ENCODE data around the gene SDR42E2.

GRCh38 chr16:22120440-22120839, 41.9 kb upstream of the SDR42E2 start:
- TF ChIP-seq ZNF24 (tag by site-specific recombination; IDR thresholded peaks at IDR 0.05): no peak
- TF ChIP-seq, protein P1, sequence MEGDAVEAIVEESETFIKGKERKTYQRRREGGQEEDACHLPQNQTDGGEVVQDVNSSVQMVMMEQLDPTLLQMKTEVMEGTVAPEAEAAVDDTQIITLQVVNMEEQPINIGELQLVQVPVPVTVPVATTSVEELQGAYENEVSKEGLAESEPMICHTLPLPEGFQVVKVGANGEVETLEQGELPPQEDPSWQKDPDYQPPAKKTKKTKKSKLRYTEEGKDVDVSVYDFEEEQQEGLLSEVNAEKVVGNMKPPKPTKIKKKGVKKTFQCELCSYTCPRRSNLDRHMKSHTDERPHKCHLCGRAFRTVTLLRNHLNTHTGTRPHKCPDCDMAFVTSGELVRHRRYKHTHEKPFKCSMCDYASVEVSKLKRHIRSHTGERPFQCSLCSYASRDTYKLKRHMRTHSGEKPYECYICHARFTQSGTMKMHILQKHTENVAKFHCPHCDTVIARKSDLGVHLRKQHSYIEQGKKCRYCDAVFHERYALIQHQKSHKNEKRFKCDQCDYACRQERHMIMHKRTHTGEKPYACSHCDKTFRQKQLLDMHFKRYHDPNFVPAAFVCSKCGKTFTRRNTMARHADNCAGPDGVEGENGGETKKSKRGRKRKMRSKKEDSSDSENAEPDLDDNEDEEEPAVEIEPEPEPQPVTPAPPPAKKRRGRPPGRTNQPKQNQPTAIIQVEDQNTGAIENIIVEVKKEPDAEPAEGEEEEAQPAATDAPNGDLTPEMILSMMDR (tag by site-specific recombination; IDR thresholded peaks at IDR 0.05): no peak
- TF ChIP-seq ATF2 (tag by site-specific recombination; IDR thresholded peaks at IDR 0.05; ENCODE audit: low read depth): no peak
- TF ChIP-seq ZNF302 (tag by site-specific recombination; IDR thresholded peaks at IDR 0.05; ENCODE audit: low read depth): no peak
- no peak for TF ChIP-seq ZNF274 (IDR thresholded peaks at IDR 0.05; ENCODE audit: low read length)
- no peak for TF ChIP-seq ZNF274 (tag by site-specific recombination; IDR thresholded peaks at IDR 0.05; ENCODE audit: borderline replicate concordance)
- no peak for TF ChIP-seq GLIS1 (tag by site-specific recombination; IDR thresholded peaks at IDR 0.05)
- no peak for TF ChIP-seq REST (tag by site-specific recombination; IDR thresholded peaks at IDR 0.05)
- TF ChIP-seq ZNF175 (tag by site-specific recombination; IDR thresholded peaks at IDR 0.05): no peak
- TF ChIP-seq HOXA7 (CRISPR knock-in tag; IDR thresholded peaks at IDR 0.05; ENCODE audit: borderline replicate concordance): no peak

All from HEK293 (cell line).